ENCODE measurements around the gene ACVR1B.

- TF ChIP-seq CTCF (IDR thresholded peaks at IDR 0.05; ENCODE audit: low read depth, low read length, missing input control) (peak; percentile 86), TAF1 (conservative IDR thresholded peaks at IDR 0.05) (no peak), MAX (IDR thresholded peaks at IDR 0.05) (no peak), EGR1 (IDR thresholded peaks at IDR 0.05; ENCODE audit: low read depth in 2 of 2) (no peak), HNF4A (conservative IDR thresholded peaks at IDR 0.05) (no peak), REST (IDR thresholded peaks at IDR 0.05) (no peak), ZBTB33 (IDR thresholded peaks at IDR 0.05) (no peak), ATF3 (IDR thresholded peaks at IDR 0.05) (no peak), RXRA (IDR thresholded peaks at IDR 0.05) (no peak), YY1 (IDR thresholded peaks at IDR 0.05) (no peak), RAD21 (IDR thresholded peaks at IDR 0.05) (peak; percentile 82 to 89), JUND (IDR thresholded peaks at IDR 0.05) (no peak), FOXA1 (IDR thresholded peaks at IDR 0.05) (no peak)
These were observed 71.9 kb downstream of the ACVR1B start for GRCh38 chr12:52023182-52023975.

Data from liver (tissue), 3 donors.